RWPE1 (cell line): ENCODE results near the gene NCAPD3.
"Not testable (repeated sequence)": the region's sequence is repeated elsewhere in the genome, so short reads cannot be mapped to it uniquely, and the experiment has no call there.

ENCODE experiments used
- CTCF ChIA-PET: fragments of 350-600 bp; sonication (Branson Sonifier 250); formaldehyde crosslinking; extraction: SDS; loops from one replicate; lab custom pipeline; 2021; lab: Yijun Ruan, JAX
- POLR2A ChIA-PET: fragments of 400-600 bp; formaldehyde crosslinking; extraction: SDS; loops from one replicate; lab custom pipeline; 2020; ENCODE audit warnings: antibody characterized with exemption; ENCODE audit not compliant: low non-redundant PET; lab: Yijun Ruan, JAX
- DNase-seq: peaks from one replicate; pipeline ENCODE4 v3.0.0; 2012; ENCODE audit warnings: low spot score
- H3K27ac ChIP-seq: fragments of 450-650 bp; 2 replicates; pipeline ENCODE4 v1.5.1; 2017
- CTCF ChIP-seq: fragments of 450-650 bp; conservative IDR thresholded peaks from 2 replicates; pipeline ENCODE4 v1.5.1; 2017; ENCODE audit warnings: low read depth, mild to moderate bottlenecking

NCAPD3 gene

GRCh38 chr11:134261626-134262488 is 38.1 kb upstream of the NCAPD3 start:
- TF ChIP-seq CTCF: peak; percentile 48
- ChIA-PET POLR2A (no interaction called here), CTCF (interaction anchor here (0.5 to 1.5 kb wide), 9 partner anchors 9 to 558 kb away, joined by 3 to 9 read pairs (median 3); no protein-coding TSS in a partner anchor)
- DNase-seq: peak; percentile 48
- H3K27ac ChIP-seq: no peak overlapping the region

- TF ChIP-seq CTCF: no peak
- ChIA-PET CTCF (interaction anchor here (1.5 kb wide), 1 partner anchor 10 kb away, joined by 8 read pairs; no protein-coding TSS in a partner anchor), POLR2A (no interaction called here)
- no peak overlapping the region for H3K27ac ChIP-seq
- DNase-seq: no peak
Measured at GRCh38 chr11:134260983-134261382, 37.2 kb upstream of the NCAPD3 start.

GRCh38 chr11:134260503-134260902 is 36.7 kb upstream of the NCAPD3 start:
- H3K27ac ChIP-seq: no peak overlapping the region
- CTCF ChIA-PET: no interaction called here
- no peak for DNase-seq
- TF ChIP-seq CTCF: no peak
- POLR2A ChIA-PET: no interaction called here

- DNase-seq: no peak
- ChIA-PET CTCF (no interaction called here), POLR2A (no interaction called here)
- TF ChIP-seq CTCF: no peak
- no peak overlapping the region for H3K27ac ChIP-seq
Measured at GRCh38 chr11:134258577-134258976, 34.8 kb upstream of the NCAPD3 start.

- POLR2A ChIA-PET: no interaction called here
- TF ChIP-seq CTCF: no peak
- H3K27ac ChIP-seq: no peak overlapping the region
- CTCF ChIA-PET: interaction anchor here (0.7 kb wide), 1 partner anchor 69 kb away, joined by 4 read pairs; no protein-coding TSS in a partner anchor
- DNase-seq: no peak
Measured at GRCh38 chr11:134257101-134257500, 33.3 kb upstream of the NCAPD3 start.

GRCh38 chr11:134255184-134255561 is 31.4 kb upstream of the NCAPD3 start:
- H3K27ac ChIP-seq, DNase-seq, POLR2A ChIA-PET: not testable (repeated sequence)
- CTCF ChIA-PET: interaction anchor here (0.6 kb wide), 2 partner anchors 19 to 25 kb away, joined by 3 to 8 read pairs; no protein-coding TSS in a partner anchor
